GM12878 (cell line): ENCODE measurements around the gene UBASH3B.

Source experiments
- CHD1 ChIP-seq: IDR thresholded peaks from 2 replicates; pipeline ENCODE4 v1.6.1; 2012; ENCODE audit warnings: low read depth, low read length, improper control_type of control experiment
- DPF2 ChIP-seq: fragments of 450-650 bp; IDR thresholded peaks from 2 replicates; pipeline ENCODE4 v1.6.1; 2017; ENCODE audit warnings: mild to moderate bottlenecking
- EGR1 ChIP-seq, 2 experiments: IDR thresholded peaks; 1 replicate in 1 of 2; 2 replicates in 1 of 2; pipeline ENCODE4 v1.6.1; 2011 to 2012; ENCODE audit warnings: low read depth in 2 of 2, low read length in 2 of 2, borderline replicate concordance in 1 of 2, mild to moderate bottlenecking in 1 of 2, moderate library complexity in 1 of 2
- EZH2 ChIP-seq: IDR thresholded peaks from 2 replicates; pipeline ENCODE4 v1.6.1; 2012; ENCODE audit warnings: low read depth, mild to moderate bottlenecking, control low read depth, inconsistent platforms, low read length, borderline replicate concordance; ENCODE audit not compliant: control insufficient read depth
- FOS ChIP-seq: IDR thresholded peaks from 3 replicates; pipeline ENCODE4 v1.6.1; 2011; ENCODE audit warnings: borderline replicate concordance; ENCODE audit not compliant: insufficient read length; ENCODE audit errors: extremely low read depth
- NFXL1 ChIP-seq: fragments of 450-650 bp; IDR thresholded peaks from 2 replicates; pipeline ENCODE4 v1.6.1; 2017; ENCODE audit warnings: antibody characterized with exemption, mild to moderate bottlenecking, borderline replicate concordance
- TF ChIP-seq, protein P1 (sequence below): IDR thresholded peaks from 2 replicates; pipeline ENCODE4 v1.6.1; 2011; ENCODE audit warnings: low read depth, mild to moderate bottlenecking, low read length, moderate library complexity, borderline replicate concordance; ENCODE audit errors: extremely low read depth

DNA sequence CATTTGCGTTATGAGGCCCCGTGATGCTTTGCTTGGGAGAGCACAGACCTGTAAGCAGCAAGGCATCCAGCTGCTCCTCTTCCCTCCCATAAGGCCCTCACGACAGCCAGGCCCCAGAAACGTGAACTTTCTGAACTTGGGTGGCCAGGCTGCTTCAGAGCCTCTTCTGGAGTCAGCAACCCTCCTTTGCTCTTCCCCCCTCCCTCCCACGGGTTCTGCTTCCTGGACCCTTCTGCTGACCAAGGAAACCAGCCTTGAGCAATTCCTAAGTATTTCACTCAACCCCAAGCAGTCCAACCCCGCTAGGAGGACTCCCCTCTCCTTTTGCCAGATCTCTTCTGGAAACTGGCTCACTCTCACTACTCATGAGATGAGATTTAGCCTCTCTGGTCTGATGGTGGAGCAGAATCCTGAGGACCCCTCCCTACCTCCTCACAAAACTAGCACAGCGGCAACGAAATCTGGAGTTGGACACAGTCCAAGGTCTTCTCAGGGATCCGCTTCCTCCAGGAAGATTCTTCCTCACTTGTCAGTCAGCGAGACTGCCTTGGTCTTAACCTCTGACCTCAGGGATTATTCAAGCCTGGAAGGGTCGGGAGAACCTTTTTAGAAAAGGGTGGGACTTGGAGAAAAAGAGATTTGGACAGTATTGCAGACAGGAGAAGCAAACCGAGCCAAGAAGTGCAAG, 86.2 kb downstream of the UBASH3B start:
- TF ChIP-seq DPF2 (no peak), NFXL1 (no peak), EZH2 (no peak), CHD1 (no peak), FOS (no peak), EGR1 (IDR thresholded peaks at IDR 0.05; ENCODE audit: borderline replicate concordance in 1 of 2, low read depth in 2 of 2, low read length in 2 of 2) (no peak)
- TF ChIP-seq, protein P1, sequence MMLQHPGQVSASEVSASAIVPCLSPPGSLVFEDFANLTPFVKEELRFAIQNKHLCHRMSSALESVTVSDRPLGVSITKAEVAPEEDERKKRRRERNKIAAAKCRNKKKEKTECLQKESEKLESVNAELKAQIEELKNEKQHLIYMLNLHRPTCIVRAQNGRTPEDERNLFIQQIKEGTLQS, result no peak
